ENCODE results near the gene FCN2. TPM values are rescaled to one million over a fixed set of nuclear protein-coding genes. Genes with fewer than 3 reads are reported as not detected.

The FCN2 gene
- total RNA-seq, 1 donor from 2014 or later = not detected

Other genes starting within 250 kb of the FCN2 start
- not detected in 2 replicates for gene COL5A1, start 239.0 kb upstream of the FCN2 start, total RNA-seq
- gene FCN1, start 37.1 kb downstream of the FCN2 start, total RNA-seq = not detected in 2 replicates
- 0.19 and 0.35 TPM in 2 replicates for gene OLFM1, start 206.9 kb downstream of the FCN2 start, total RNA-seq